ENCODE data around the gene SH3BGRL2. TPM values are rescaled to one million over a fixed set of nuclear protein-coding genes. Genes with fewer than 3 reads are reported as not detected.
"Not testable (repeated sequence)": the region's sequence is repeated elsewhere in the genome, so short reads cannot be mapped to it uniquely, and the experiment has no call there.

Gene SH3BGRL2
- total RNA-seq, 1 experiment from 2014 or later, result 7.1 TPM

DNA sequence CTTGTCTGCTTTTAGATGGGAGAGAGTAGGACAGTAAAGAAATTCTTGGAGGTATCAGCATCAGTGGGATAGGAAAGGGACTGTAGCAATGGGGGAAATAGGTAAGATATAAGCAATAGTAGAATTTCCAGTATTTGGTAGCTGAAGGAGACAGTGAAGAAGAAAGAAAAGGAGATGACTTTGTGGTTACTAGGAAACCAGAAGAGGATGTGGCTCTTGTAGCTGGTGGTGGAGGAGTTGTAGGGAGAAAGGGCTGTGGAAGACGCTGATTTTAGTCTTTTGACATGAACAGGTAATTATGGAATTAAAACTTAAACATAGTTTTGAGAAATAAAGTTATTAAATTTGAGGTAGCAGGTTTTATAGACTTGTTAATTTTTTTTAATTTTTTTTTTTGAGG, 26.1 kb downstream of the SH3BGRL2 start:
- no peaks in the 10 kb centered on the region for H3K36me3 Mint-ChIP-seq (ENCODE audit: insufficient read depth, unreplicated experiment)
- POLR2A ChIA-PET, result no interaction called here
- TF ChIP-seq, protein P1, sequence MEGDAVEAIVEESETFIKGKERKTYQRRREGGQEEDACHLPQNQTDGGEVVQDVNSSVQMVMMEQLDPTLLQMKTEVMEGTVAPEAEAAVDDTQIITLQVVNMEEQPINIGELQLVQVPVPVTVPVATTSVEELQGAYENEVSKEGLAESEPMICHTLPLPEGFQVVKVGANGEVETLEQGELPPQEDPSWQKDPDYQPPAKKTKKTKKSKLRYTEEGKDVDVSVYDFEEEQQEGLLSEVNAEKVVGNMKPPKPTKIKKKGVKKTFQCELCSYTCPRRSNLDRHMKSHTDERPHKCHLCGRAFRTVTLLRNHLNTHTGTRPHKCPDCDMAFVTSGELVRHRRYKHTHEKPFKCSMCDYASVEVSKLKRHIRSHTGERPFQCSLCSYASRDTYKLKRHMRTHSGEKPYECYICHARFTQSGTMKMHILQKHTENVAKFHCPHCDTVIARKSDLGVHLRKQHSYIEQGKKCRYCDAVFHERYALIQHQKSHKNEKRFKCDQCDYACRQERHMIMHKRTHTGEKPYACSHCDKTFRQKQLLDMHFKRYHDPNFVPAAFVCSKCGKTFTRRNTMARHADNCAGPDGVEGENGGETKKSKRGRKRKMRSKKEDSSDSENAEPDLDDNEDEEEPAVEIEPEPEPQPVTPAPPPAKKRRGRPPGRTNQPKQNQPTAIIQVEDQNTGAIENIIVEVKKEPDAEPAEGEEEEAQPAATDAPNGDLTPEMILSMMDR (IDR thresholded peaks at IDR 0.05; ENCODE audit: unreplicated experiment), result no peak
- peaks cover 13% of the 10 kb centered on the region for H3K4me1 Mint-ChIP-seq (ENCODE audit: insufficient read depth, unreplicated experiment)
- H3K4me3 Mint-ChIP-seq (ENCODE audit: unreplicated experiment), result no peak overlapping the region
- intact Hi-C loops (cut with micrococcal nuclease), result no loop called here
- H3K27me3 Mint-ChIP-seq (ENCODE audit: insufficient read depth, unreplicated experiment), result no peaks in the 10 kb centered on the region
- DNase-seq (ENCODE audit: unreplicated experiment), result no peak
- CTCF ChIA-PET, result interaction anchor here (0.6 kb wide), 1 partner anchor 55 kb away, joined by 5 read pairs; no protein-coding TSS in a partner anchor
- BruUV-seq (replicated peaks), result no TSS peak
- no peak overlapping the region for H3K27ac Mint-ChIP-seq (ENCODE audit: low read depth, unreplicated experiment)
- H3K9me3 Mint-ChIP-seq (ENCODE audit: unreplicated experiment), result peaks cover 5% of the 10 kb centered on the region

DNA sequence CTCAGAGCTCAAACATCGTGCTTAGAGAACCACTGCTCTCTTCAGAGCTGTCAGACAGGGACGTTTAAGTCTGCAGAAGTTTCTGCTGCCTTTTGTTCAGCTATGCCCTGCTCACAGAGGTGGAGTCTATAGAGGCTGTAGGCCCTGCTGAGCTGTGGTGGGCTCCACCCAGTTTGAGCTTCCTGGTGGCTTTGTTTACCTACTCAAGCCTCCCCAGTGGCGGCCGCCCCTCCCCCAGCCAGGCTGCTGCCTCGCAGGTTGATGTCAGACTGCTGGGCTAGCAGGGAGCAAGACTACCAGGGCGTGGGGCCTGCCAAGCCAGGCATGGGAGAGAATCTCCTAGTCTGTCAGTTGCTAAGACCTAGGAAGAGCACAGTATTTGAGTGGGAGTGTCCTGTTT, 32.5 kb downstream of the SH3BGRL2 start:
- ChIA-PET CTCF (interaction anchor here (0.7 kb wide), 1 partner anchor 8 kb away, joined by 3 read pairs; no protein-coding TSS in a partner anchor), POLR2A (interaction anchor here (0.6 kb wide), 1 partner anchor 174 kb away, joined by 4 read pairs; no protein-coding TSS in a partner anchor)
- DNase-seq (ENCODE audit: unreplicated experiment); H3K36me3 Mint-ChIP-seq (ENCODE audit: insufficient read depth, unreplicated experiment); H3K4me3 Mint-ChIP-seq (ENCODE audit: unreplicated experiment); H3K4me1 Mint-ChIP-seq (ENCODE audit: insufficient read depth, unreplicated experiment); H3K9me3 Mint-ChIP-seq (ENCODE audit: unreplicated experiment); H3K27me3 Mint-ChIP-seq (ENCODE audit: insufficient read depth, unreplicated experiment); intact Hi-C loops (cut with micrococcal nuclease); H3K27ac Mint-ChIP-seq (ENCODE audit: low read depth, unreplicated experiment); BruUV-seq (replicated peaks): not testable (repeated sequence)

DNA sequence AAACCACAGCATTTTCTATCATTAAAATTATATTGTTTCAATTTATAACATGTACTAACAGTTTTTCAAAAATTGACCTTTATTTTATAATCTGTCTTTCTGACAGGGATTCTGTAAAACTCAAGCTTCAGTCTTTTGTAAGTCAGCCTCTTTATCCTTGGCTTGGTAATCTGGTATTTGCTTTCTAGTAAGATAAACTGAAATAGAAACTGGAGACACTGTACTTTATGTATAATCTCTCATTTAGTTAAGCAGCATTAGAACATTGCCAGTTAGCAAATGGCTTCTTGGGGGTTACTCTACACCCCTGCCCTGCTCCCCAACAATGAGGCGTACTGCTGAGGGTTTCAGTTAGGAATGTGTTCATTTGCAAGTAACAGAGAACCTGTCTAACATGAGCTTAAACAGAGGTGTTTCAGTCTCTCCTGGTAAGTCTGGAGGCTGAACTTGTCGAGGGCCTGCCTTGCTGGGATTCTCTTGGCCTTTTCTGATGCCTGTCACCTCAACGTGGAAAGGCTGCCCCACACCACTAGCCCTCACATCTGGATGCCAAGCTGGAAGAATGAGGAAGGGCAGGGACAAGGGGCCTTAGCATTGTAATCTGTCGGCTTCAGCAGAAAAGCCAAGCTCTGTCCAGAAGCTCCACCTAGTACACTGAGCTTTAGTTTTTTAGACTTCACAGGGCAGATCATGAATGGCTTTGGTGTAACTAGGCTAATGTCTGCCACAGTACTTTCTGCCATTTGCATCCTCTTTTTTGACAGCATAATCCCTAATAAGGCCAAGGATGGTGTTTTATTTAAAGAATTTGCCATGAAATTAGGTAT, 34.8 kb downstream of the SH3BGRL2 start:
- no peak overlapping the region for H3K27ac Mint-ChIP-seq (ENCODE audit: low read depth, unreplicated experiment)
- BruUV-seq (replicated peaks), result no TSS peak

DNA sequence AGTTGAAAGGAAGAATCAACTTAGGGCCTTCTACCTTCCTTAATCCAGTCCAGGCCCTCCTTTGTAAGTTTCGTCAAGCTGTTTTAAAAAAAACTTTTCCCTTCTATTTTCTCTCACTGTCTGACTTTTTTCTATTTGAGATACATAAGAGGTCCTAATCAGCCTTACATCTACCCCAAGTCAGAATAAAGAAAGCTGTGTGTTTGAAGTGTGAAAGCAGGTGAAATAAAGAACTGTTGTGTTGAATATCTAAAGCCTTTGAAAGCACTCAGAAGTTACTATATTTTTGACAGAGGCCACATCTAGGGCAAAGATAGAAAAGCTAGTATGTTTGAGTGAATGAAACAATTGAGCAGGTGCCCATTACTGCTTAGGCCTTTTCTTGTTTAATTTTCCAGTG, 35.5 kb downstream of the SH3BGRL2 start:
- no peak for DNase-seq (ENCODE audit: unreplicated experiment)
- Mint-ChIP-seq H3K36me3 (ENCODE audit: insufficient read depth, unreplicated experiment) (peaks cover 6% of the 10 kb centered on the region), H3K4me3 (ENCODE audit: unreplicated experiment) (no peak overlapping the region), H3K27me3 (ENCODE audit: insufficient read depth, unreplicated experiment) (no peaks in the 10 kb centered on the region), H3K27ac (ENCODE audit: low read depth, unreplicated experiment) (no peak overlapping the region), H3K4me1 (ENCODE audit: insufficient read depth, unreplicated experiment) (peaks cover 6% of the 10 kb centered on the region), H3K9me3 (ENCODE audit: unreplicated experiment) (peaks cover 4% of the 10 kb centered on the region)
- no TSS peak for BruUV-seq (replicated peaks)
- CTCF ChIA-PET, result interaction anchor here (0.5 to 1.0 kb wide), 3 partner anchors 47 to 200 kb away, joined by 3 read pairs; no protein-coding TSS in a partner anchor
- intact Hi-C loops (cut with micrococcal nuclease), result no loop called here
- TF ChIP-seq, protein P1 (IDR thresholded peaks at IDR 0.05; ENCODE audit: unreplicated experiment), result no peak
- POLR2A ChIA-PET, result interaction anchor here (0.5 to 1.0 kb wide), 2 partner anchors 92 to 128 kb away, joined by 3 read pairs; no protein-coding TSS in a partner anchor

More for the DNA sequence above, 34.8 kb downstream of the SH3BGRL2 start:
- POLR2A ChIA-PET, result interaction anchor here (0.5 to 1.1 kb wide), 2 partner anchors 92 to 129 kb away, joined by 3 read pairs; partner anchors contain the start of gene LCA5
- intact Hi-C loops (cut with micrococcal nuclease), result no loop called here
- no peak for DNase-seq (ENCODE audit: unreplicated experiment)
- Mint-ChIP-seq H3K27me3 (ENCODE audit: insufficient read depth, unreplicated experiment) (no peaks in the 10 kb centered on the region), H3K36me3 (ENCODE audit: insufficient read depth, unreplicated experiment) (peaks cover 6% of the 10 kb centered on the region), H3K9me3 (ENCODE audit: unreplicated experiment) (peaks cover 5% of the 10 kb centered on the region), H3K4me3 (ENCODE audit: unreplicated experiment) (no peak overlapping the region), H3K4me1 (ENCODE audit: insufficient read depth, unreplicated experiment) (no peaks in the 10 kb centered on the region)
- CTCF ChIA-PET, result interaction anchor here (0.5 to 1.0 kb wide), 3 partner anchors 48 to 199 kb away, joined by 3 read pairs; no protein-coding TSS in a partner anchor
- TF ChIP-seq, protein P1 (IDR thresholded peaks at IDR 0.05; ENCODE audit: unreplicated experiment), result no peak

Data from MCF 10A (cell line).